MCF 10A (cell line): ENCODE measurements around the gene CDRT4. TPM values are rescaled to one million over a fixed set of nuclear protein-coding genes. Genes with fewer than 3 reads are reported as not detected.

Experiments used
- BruUV-seq: library from RNA; stranded (reverse); fragments of 400-500 nt; replicated peaks from 2 replicates; lab custom pipeline; 2021; lab: Mats Ljungman, UMichigan
- CTCF ChIA-PET: fragments of 300-600 bp; sonication (Branson Sonifier 250); formaldehyde crosslinking; extraction: SDS; loops from one replicate; lab custom pipeline; 2021; ENCODE audit warnings: antibody characterized with exemption, inconsistent platforms; lab: Yijun Ruan, JAX
- POLR2A ChIA-PET: fragments of 300-600, 350-650 bp; sonication (Branson Sonifier 250); formaldehyde crosslinking; extraction: SDS; loops from one replicate; lab custom pipeline; 2020; ENCODE audit warnings: antibody characterized with exemption, inconsistent platforms; lab: Yijun Ruan, JAX
- DNase-seq: peaks from one replicate; pipeline ENCODE4 v3.0.0-alpha.2; 2018; ENCODE audit not compliant: unreplicated experiment
- H3K27ac Mint-ChIP-seq: one replicate; pipeline ENCODE4 v1.8.0; 2022; ENCODE audit warnings: mild to moderate bottlenecking, low read depth, mixed read lengths; ENCODE audit not compliant: unreplicated experiment
- H3K27me3 Mint-ChIP-seq: one replicate; pipeline ENCODE4 v1.8.0; 2022; ENCODE audit warnings: mixed read lengths; ENCODE audit not compliant: insufficient read depth, unreplicated experiment
- H3K36me3 Mint-ChIP-seq: one replicate; pipeline ENCODE4 v1.8.0; 2022; ENCODE audit warnings: mild to moderate bottlenecking, moderate library complexity, mixed read lengths; ENCODE audit not compliant: insufficient read depth, unreplicated experiment
- H3K4me1 Mint-ChIP-seq: one replicate; pipeline ENCODE4 v1.8.0; 2022; ENCODE audit warnings: mixed read lengths; ENCODE audit not compliant: insufficient read depth, unreplicated experiment
- H3K4me3 Mint-ChIP-seq: one replicate; pipeline ENCODE4 v1.8.0; 2022; ENCODE audit warnings: mild to moderate bottlenecking, moderate library complexity, mixed read lengths; ENCODE audit not compliant: unreplicated experiment
- H3K9me3 Mint-ChIP-seq: one replicate; pipeline ENCODE4 v1.8.0; 2022; ENCODE audit warnings: mixed read lengths; ENCODE audit not compliant: unreplicated experiment
- intact Hi-C: fragments of 100-400 bp; cut with micrococcal nuclease; formaldehyde crosslinking; loops from 2 replicates; pipeline ENCODE4 v1.14.1; 2022
- total RNA-seq: library from RNA; stranded (reverse); gene quantifications from 2 replicates; pipeline ENCODE4 v1.2.3, GENCODE V29; 2022
- TF ChIP-seq, protein P1 (sequence below): fragments of 200-600 bp; IDR thresholded peaks from one replicate; pipeline ENCODE4 v1.8.0; 2022; ENCODE audit warnings: antibody characterized with exemption, mild to moderate bottlenecking; ENCODE audit not compliant: unreplicated experiment

Gene CDRT4
- total RNA-seq, 1 experiment from 2014 or later = 11.3 TPM

DNA sequence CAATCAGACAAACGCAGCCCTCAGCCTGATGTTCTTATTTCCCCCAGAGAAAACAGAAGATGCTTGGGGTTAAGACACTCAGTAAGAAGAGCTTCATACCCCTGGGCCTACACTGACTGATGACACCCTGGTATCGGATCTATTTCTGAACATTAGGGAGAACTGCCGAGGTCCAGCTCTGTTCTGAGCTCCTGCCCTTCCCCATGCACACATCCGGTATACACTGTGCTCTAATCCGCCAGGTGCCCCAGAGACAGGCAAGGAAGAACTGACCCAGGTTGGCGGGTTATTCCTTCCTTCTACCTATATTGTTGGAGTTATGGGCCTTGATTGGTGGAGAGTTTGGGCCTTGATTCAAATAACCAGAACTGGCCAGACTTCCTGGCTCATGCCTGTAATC is 68.0 kb downstream of the CDRT4 start:
- peaks cover 14% of the 10 kb centered on the region for H3K4me1 Mint-ChIP-seq
- intact Hi-C loops = no loop called here

DNA sequence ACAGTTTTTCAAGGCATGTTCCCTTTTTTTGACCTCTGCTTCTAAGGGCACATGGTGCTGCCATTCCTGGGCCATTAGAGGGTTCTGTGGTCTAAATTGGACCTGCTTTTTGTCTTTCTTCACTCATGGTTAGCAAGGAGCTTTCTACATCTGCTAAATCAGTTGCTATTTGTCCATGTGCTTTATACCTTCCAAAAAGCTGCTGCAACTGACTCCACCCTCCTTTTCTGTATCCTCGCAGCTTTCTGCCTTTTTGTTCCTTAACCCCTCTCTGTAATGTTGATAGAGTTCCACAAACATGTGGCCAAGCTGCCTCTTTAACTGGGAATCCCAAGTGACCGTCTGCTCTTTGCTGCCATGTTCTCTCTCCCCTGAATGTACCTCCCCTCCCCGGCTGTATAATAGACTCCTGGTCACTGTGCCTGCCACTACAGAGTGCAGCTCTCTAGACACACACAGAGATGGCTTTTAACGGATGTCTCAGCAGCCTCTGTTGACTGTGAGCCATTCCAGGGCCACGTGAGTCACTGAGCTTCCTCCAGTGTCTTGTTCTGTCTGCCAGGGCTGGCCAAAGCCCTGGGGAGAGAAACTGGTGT is 68.6 kb downstream of the CDRT4 start:
- Mint-ChIP-seq H3K4me1 (peaks cover 16% of the 10 kb centered on the region), H3K9me3 (no peaks in the 10 kb centered on the region), H3K36me3 (no peaks in the 10 kb centered on the region), H3K27me3 (peaks cover 13% of the 10 kb centered on the region), H3K27ac (no peak overlapping the region), H3K4me3 (no peak overlapping the region)
- TF ChIP-seq, protein P1, sequence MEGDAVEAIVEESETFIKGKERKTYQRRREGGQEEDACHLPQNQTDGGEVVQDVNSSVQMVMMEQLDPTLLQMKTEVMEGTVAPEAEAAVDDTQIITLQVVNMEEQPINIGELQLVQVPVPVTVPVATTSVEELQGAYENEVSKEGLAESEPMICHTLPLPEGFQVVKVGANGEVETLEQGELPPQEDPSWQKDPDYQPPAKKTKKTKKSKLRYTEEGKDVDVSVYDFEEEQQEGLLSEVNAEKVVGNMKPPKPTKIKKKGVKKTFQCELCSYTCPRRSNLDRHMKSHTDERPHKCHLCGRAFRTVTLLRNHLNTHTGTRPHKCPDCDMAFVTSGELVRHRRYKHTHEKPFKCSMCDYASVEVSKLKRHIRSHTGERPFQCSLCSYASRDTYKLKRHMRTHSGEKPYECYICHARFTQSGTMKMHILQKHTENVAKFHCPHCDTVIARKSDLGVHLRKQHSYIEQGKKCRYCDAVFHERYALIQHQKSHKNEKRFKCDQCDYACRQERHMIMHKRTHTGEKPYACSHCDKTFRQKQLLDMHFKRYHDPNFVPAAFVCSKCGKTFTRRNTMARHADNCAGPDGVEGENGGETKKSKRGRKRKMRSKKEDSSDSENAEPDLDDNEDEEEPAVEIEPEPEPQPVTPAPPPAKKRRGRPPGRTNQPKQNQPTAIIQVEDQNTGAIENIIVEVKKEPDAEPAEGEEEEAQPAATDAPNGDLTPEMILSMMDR = no peak
- POLR2A ChIA-PET = interaction anchor here (0.6 to 1.0 kb wide), 2 partner anchors 12 to 307 kb away, joined by 3 read pairs; no protein-coding TSS in a partner anchor
- no TSS peak for BruUV-seq
- intact Hi-C loops = no loop called here
- DNase-seq = peak; percentile 44
- CTCF ChIA-PET = interaction anchor here (0.5 to 0.9 kb wide), 4 partner anchors 11 to 165 kb away, joined by 3 to 7 read pairs (median 3); no protein-coding TSS in a partner anchor

More for the DNA sequence above, 68.0 kb downstream of the CDRT4 start:
- Mint-ChIP-seq H3K27me3 (peaks cover 8% of the 10 kb centered on the region), H3K27ac (no peak overlapping the region), H3K9me3 (no peaks in the 10 kb centered on the region), H3K4me3 (no peak overlapping the region), H3K36me3 (no peaks in the 10 kb centered on the region)
- TF ChIP-seq, protein P1 = no peak
- no peak for DNase-seq
- ChIA-PET CTCF (interaction anchor here (0.5 to 0.9 kb wide), 4 partner anchors 11 to 166 kb away, joined by 3 to 7 read pairs (median 3); no protein-coding TSS in a partner anchor), POLR2A (no interaction called here)
- BruUV-seq = no TSS peak

DNA sequence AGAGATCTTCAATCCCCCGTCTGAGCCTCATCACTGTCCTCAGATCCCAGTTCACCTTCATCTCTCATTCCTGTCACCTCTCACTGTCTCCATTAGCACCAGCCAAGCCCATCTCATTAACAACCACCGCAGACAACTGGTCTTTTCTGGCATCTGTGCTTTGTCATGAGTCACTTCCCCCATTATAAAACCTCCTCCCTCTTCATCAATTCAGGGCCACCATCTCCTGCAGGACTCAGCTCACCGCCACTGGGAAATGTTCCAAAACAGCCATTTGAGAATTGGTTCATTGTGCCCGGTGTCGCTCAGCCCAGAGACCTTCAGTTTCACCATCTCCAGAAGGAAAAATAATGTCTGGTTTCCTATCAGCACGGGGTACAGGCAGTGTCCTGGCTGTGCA is 69.1 kb downstream of the CDRT4 start:
- Mint-ChIP-seq H3K27ac (no peak overlapping the region), H3K27me3 (peaks cover 13% of the 10 kb centered on the region), H3K4me1 (peaks cover 21% of the 10 kb centered on the region), H3K36me3 (no peaks in the 10 kb centered on the region), H3K4me3 (no peak overlapping the region), H3K9me3 (no peaks in the 10 kb centered on the region)
- intact Hi-C loops = no loop called here
- BruUV-seq = no TSS peak
- DNase-seq = peak; percentile 71
- ChIA-PET POLR2A (interaction anchor here (0.6 to 1.0 kb wide), 2 partner anchors 13 to 308 kb away, joined by 3 read pairs; no protein-coding TSS in a partner anchor), CTCF (interaction anchor here (0.6 kb wide), 1 partner anchor 20 kb away, joined by 3 read pairs; no protein-coding TSS in a partner anchor)
- TF ChIP-seq, protein P1 = no peak

GRCh38 chr17:15397620-15398019 is 69.8 kb downstream of the CDRT4 start:
- Mint-ChIP-seq H3K4me3 (no peak overlapping the region), H3K27me3 (peaks cover 13% of the 10 kb centered on the region), H3K4me1 (peaks cover 22% of the 10 kb centered on the region), H3K27ac (no peak overlapping the region), H3K36me3 (no peaks in the 10 kb centered on the region), H3K9me3 (no peaks in the 10 kb centered on the region)
- POLR2A ChIA-PET = no interaction called here
- DNase-seq = no peak
- intact Hi-C loops = no loop called here
- CTCF ChIA-PET = no interaction called here
- TF ChIP-seq, protein P1 = no peak
- no TSS peak for BruUV-seq
